Activated CD8-positive, alpha-beta memory T cell treated with anti-CD3 and anti-CD28 coated beads for 48 hours (primary cell): ENCODE data around the gene AGAP1.

Experiments used
- DNase-seq, 3 experiments: peaks; one replicate each; pipeline ENCODE4 v3.0.0-alpha.2; 2020; ENCODE audit warnings: low read depth in 2 of 3, low spot score in 2 of 3

The AGAP1 gene

DNA sequence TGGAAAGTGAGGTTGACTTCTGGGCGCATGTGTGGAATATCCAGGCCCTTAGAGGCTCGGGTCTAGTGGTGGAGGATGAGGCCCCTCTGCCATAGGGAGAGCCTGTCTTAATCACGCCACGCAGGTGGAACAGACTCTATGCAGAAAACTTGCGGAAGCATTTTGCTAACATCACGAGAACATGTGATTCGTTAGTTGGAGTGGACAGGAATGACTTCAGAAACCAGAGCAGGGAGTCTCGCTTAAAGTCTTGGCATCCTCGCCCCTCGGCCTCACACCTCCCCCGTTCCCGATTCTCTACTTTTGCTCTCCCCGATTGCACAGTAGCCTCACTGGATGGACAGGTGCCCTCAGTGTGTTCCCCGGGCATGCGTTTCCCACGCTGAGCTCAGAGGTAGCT lies 340.9 kb downstream of the AGAP1 start:
- DNase-seq = no peak

GRCh38 chr2:235835810-235836209 lies 342.0 kb downstream of the AGAP1 start:
- DNase-seq = no peak

- DNase-seq = no peak
Measured at GRCh38 chr2:235836491-235836911, 342.7 kb downstream of the AGAP1 start.

DNA sequence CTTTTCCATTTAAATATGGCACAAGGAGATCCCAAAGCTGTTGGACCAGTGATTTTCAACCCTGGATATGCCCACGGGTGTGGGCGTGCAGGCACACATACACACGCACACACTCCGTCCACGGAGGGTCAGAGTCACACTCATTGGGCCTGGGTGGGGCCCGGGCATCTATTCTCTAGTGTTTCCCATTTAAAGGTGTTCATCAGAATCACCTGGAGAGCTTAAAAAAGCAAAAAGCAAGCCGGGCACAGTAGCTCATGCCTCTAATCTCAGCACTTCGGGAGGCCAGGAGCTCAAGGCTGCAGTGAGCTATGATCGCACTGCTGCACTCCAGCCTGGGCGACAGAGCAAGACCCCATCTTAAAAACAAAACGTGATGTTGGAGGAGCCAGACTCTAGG lies 345.4 kb downstream of the AGAP1 start:
- DNase-seq = no peak

- no peak for DNase-seq
Measured at GRCh38 chr2:235839974-235840373, 346.1 kb downstream of the AGAP1 start.

- DNase-seq = no peak
Measured at GRCh38 chr2:235841863-235842262, 348.0 kb downstream of the AGAP1 start.

DNA sequence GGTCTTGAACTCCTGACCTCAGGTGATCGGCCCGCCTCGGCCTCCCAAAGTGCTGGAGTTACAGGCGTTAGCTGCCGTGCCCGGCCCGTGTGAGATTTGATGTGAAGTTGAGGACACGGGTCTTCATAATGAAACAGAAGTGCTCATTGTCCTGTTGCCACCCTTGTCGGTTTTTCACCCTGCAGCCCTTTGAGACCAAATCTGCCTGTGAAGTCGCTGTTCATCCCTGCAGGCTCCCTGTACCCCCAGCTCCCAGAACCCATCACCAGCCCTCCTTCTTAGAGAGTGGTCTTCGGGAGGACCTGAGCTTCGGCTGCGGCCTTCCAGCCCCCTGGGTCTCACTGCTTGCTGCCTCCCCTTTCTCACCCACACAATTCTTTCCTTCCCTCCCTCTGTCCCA lies 349.1 kb downstream of the AGAP1 start:
- no peak for DNase-seq

DNA sequence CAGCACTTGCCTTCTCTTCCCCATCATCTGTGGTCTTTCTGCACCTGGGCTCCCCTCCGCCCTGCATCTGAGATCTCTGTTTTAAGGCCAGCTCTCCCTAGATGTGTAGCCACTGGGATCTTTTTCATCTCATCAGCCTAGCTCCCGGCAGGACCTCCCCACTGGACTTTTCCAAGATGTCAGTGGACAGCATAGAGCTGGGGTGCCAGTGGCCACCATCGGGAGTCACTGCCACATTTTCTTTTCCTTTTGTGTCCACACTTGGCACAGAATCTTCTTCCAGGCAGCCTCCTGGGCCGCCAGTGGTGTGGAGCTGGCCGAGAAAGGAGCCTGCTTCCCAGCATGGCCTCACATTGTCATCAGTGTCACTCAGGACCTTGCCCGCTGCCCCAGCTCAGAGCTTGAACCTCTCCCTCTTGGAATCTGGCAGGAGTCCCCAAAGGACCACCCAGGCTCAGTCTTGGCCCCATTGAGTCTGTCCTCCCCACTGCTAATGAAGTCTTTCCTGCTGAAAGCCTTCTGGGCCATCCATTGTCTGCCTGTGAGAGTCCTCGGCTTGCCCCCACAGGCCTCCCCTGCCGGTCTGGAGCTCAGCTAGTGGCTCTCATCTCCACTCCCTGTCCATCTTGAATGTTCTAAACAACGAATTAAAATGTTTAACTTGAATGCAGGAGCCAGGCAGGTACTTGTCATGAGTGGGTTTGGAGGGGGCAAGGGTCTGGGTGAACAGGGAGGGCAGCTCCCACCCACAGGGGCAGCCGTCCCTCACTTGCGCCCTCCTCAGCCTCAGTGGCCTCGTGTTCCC lies 349.9 kb downstream of the AGAP1 start:
- no peak for DNase-seq

- DNase-seq = no peak
Measured at GRCh38 chr2:235844561-235844960, 350.7 kb downstream of the AGAP1 start.

- DNase-seq = no peak
Measured at GRCh38 chr2:235845245-235845644, 351.4 kb downstream of the AGAP1 start.

GRCh38 chr2:235847576-235847975 lies 353.7 kb downstream of the AGAP1 start:
- DNase-seq = no peak

- no peak for DNase-seq
Measured at GRCh38 chr2:235848055-235848454, 354.2 kb downstream of the AGAP1 start.

GRCh38 chr2:235848946-235849345 lies 355.1 kb downstream of the AGAP1 start:
- DNase-seq = no peak

- no peak for DNase-seq
Measured at GRCh38 chr2:235849489-235849888, 355.6 kb downstream of the AGAP1 start.

- DNase-seq = no peak
Measured at GRCh38 chr2:235850289-235850688, 356.4 kb downstream of the AGAP1 start.

- DNase-seq = no peak
Measured at GRCh38 chr2:235850771-235851551, 357.1 kb downstream of the AGAP1 start.

GRCh38 chr2:235851828-235852525 lies 358.1 kb downstream of the AGAP1 start:
- no peak for DNase-seq

- DNase-seq = no peak
Measured at GRCh38 chr2:235852526-235852920, 358.7 kb downstream of the AGAP1 start.

GRCh38 chr2:235854276-235854675 lies 360.4 kb downstream of the AGAP1 start:
- DNase-seq = no peak

- DNase-seq = no peak
Measured at GRCh38 chr2:235855011-235855410, 361.2 kb downstream of the AGAP1 start.

DNA sequence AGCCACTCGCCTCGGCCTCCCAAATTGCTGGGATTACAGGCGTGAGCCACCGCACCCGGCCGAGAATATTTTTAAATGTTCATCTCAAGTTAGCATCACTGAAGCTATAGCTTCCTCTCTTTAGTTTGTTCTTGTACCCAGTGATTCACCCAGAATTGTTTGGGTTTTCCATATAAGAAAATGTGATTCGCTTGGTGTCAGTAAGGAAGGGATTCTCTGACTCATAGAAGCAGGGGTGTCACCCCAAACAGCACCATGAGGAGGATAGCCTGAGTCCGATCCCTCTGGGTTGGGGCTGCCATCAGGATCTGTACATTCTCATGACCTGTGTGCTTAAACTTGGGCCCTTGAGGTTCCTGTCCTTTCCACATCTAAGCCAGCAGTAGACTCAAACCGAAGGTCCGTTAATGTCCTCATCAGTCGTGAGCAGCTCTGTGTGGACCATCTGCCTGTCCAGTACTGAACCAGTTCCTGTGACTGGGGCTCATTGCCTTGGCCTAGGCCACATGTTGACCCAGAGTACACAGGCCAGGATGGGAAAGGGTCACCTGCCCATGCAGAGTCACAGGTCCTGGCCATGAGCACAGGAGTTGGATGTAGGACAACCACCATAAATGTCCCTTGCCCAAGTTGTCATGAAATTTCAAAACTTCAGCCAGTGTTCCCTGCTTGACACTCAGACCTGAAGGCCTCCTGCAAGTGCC lies 362.5 kb downstream of the AGAP1 start:
- no peak for DNase-seq
